Skeletal muscle cell (primary cell): ENCODE measurements around the gene KIAA1217.

Source experiments
- DNase-seq: peaks from one replicate; pipeline ENCODE4 v3.0.0-alpha.2; 2010; ENCODE audit warnings: low read depth
- H3K4me3 ChIP-seq: 2 replicates; pipeline ENCODE4 v1.5.1; 2011; ENCODE audit warnings: low read depth, mild to moderate bottlenecking, control low read depth, low read length, moderate library complexity

Gene KIAA1217

GRCh38 chr10:24352399-24352798 lies 143.5 kb downstream of the KIAA1217 start:
- H3K4me3 ChIP-seq: no peak overlapping the region
- no peak for DNase-seq

- no peak for DNase-seq
- H3K4me3 ChIP-seq: no peak overlapping the region
Measured at GRCh38 chr10:24353319-24353718, 144.4 kb downstream of the KIAA1217 start.

- no peak overlapping the region for H3K4me3 ChIP-seq
Measured at GRCh38 chr10:24355056-24355688, 146.2 kb downstream of the KIAA1217 start.

GRCh38 chr10:24357344-24358004 lies 148.5 kb downstream of the KIAA1217 start:
- no peak overlapping the region for H3K4me3 ChIP-seq
- DNase-seq: no peak

More at GRCh38 chr10:24355056-24355688, 146.2 kb downstream of the KIAA1217 start:
- DNase-seq: no peak

- no peak for DNase-seq
- H3K4me3 ChIP-seq: no peak overlapping the region
Measured at GRCh38 chr10:24358022-24358421, 149.1 kb downstream of the KIAA1217 start.

GRCh38 chr10:24360282-24361127 lies 151.6 kb downstream of the KIAA1217 start:
- no peak for DNase-seq
- H3K4me3 ChIP-seq: no peak overlapping the region

- DNase-seq: no peak
Measured at GRCh38 chr10:24363070-24363469, 154.1 kb downstream of the KIAA1217 start.

GRCh38 chr10:24367688-24368087 lies 158.8 kb downstream of the KIAA1217 start:
- DNase-seq: no peak
- no peak overlapping the region for H3K4me3 ChIP-seq

More at GRCh38 chr10:24363070-24363469, 154.1 kb downstream of the KIAA1217 start:
- H3K4me3 ChIP-seq: no peak overlapping the region

GRCh38 chr10:24370877-24371276 lies 161.9 kb downstream of the KIAA1217 start:
- DNase-seq: no peak
- H3K4me3 ChIP-seq: no peak overlapping the region

- DNase-seq: no peak
- no peak overlapping the region for H3K4me3 ChIP-seq
Measured at GRCh38 chr10:24371396-24371795, 162.5 kb downstream of the KIAA1217 start.

- no peak overlapping the region for H3K4me3 ChIP-seq
- no peak for DNase-seq
Measured at GRCh38 chr10:24374134-24374915, 165.4 kb downstream of the KIAA1217 start.

- H3K4me3 ChIP-seq: no peak overlapping the region
Measured at GRCh38 chr10:24375510-24375909, 166.6 kb downstream of the KIAA1217 start.

GRCh38 chr10:24376731-24377130 lies 167.8 kb downstream of the KIAA1217 start:
- no peak for DNase-seq
- H3K4me3 ChIP-seq: no peak overlapping the region

More at GRCh38 chr10:24375510-24375909, 166.6 kb downstream of the KIAA1217 start:
- no peak for DNase-seq

GRCh38 chr10:24378126-24378920 lies 169.4 kb downstream of the KIAA1217 start:
- H3K4me3 ChIP-seq: no peak overlapping the region
- no peak for DNase-seq

- H3K4me3 ChIP-seq: no peak overlapping the region
- DNase-seq: no peak
Measured at GRCh38 chr10:24381235-24382010, 172.5 kb downstream of the KIAA1217 start.

- H3K4me3 ChIP-seq: no peak overlapping the region
- DNase-seq: no peak
Measured at GRCh38 chr10:24382045-24382444, 173.1 kb downstream of the KIAA1217 start.

- no peak overlapping the region for H3K4me3 ChIP-seq
- no peak for DNase-seq
Measured at GRCh38 chr10:24382596-24382978, 173.6 kb downstream of the KIAA1217 start.
